GM19043 (cell line): ENCODE measurements around the gene STX2.

Source experiments
- ATAC-seq: cut with Tn5 transposase; IDR thresholded peaks from one replicate; pipeline ENCODE4 v1.9.1; 2021; ENCODE audit warnings: low read depth; ENCODE audit not compliant: unreplicated experiment

The STX2 gene

GRCh38 chr12:130742716-130743115, 96.3 kb downstream of the STX2 start:
- ATAC-seq = no peak

GRCh38 chr12:130742112-130742511, 96.9 kb downstream of the STX2 start:
- no peak for ATAC-seq
